ENCODE measurements around the gene STXBP6. TPM values are rescaled to one million over a fixed set of nuclear protein-coding genes. Genes with fewer than 3 reads are reported as not detected.

The STXBP6 gene
- total RNA-seq, 1 donor from 2014 or later, result 17.7 TPM

DNA sequence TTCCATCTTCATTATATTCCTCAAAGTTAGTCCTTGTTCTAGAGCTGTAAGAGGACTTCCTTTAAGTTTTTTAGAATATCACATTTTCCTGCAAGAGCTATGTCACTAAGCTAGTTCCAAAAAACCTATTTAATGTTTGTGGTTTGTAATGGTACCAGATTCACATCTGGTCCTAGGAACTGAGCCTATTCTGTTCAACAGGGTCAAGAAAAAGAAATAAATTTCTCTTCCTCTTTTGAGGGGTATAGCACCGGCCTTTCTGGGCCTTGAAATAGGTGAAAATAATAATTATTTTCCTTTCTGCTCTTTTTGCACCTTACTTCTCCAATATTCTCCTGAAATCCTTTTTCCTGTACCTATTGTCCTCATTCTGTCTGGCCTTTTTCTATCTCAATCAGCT lies 3.6 kb upstream of the STXBP6 start:
- Histone ChIP-seq H3K4me3 (ENCODE audit: low read length in 3 of 3) (no peak overlapping the region), H3K9me3 (ENCODE audit: control insufficient read depth in 3 of 3, low read length in 3 of 3) (no peaks in the 10 kb centered on the region), H3K4me1 (ENCODE audit: control insufficient read depth in 3 of 3, insufficient read depth in 3 of 3, low read length in 3 of 3) (peaks cover 8 to 16% (median 15%) of the 10 kb centered on the region in 3 donors), H3K27me3 (ENCODE audit: control insufficient read depth in 3 of 3, insufficient read depth in 3 of 3, low read length in 3 of 3) (peaks cover 0 to 12% (median 6%) of the 10 kb centered on the region in 3 donors), H3K36me3 (ENCODE audit: control insufficient read depth in 3 of 3, insufficient read depth in 3 of 3, low read length in 3 of 3) (no peaks in the 10 kb centered on the region), H3K9ac (ENCODE audit: low read depth in 1 of 3, low read length in 3 of 3) (no peak overlapping the region), H3K27ac (ENCODE audit: low read depth, low read length) (no peak overlapping the region)

DNA sequence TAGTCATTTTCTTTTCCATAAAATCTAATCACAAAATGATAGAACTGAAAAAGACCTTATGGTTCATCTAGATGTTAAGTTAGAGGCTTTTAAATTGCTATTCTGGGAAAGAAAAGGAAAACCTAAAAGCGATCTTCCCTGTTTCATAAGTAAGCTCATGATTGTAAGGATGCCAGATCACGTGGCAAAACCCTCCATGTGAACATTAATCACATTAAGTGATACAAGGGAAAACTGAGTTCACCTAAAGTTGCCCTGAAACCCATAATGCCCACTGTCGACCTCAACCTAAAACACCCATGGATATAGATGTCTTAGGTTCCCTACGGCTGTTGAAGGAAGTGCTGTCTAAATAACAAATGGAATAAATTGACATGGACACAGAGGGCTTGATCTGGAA lies 3.0 kb upstream of the STXBP6 start:
- no peak overlapping the region for H3K9ac ChIP-seq (ENCODE audit: low read depth in 1 of 3, low read length in 3 of 3)
- peaks cover 8 to 19% (median 15%) of the 10 kb centered on the region in 3 donors for H3K4me1 ChIP-seq (ENCODE audit: control insufficient read depth in 3 of 3, insufficient read depth in 3 of 3, low read length in 3 of 3)
- H3K36me3 ChIP-seq (ENCODE audit: control insufficient read depth in 3 of 3, insufficient read depth in 3 of 3, low read length in 3 of 3), result no peaks in the 10 kb centered on the region
- no peak overlapping the region for H3K27ac ChIP-seq (ENCODE audit: low read depth, low read length)
- H3K9me3 ChIP-seq (ENCODE audit: control insufficient read depth in 3 of 3, low read length in 3 of 3), result no peaks in the 10 kb centered on the region
- H3K4me3 ChIP-seq (ENCODE audit: low read length in 3 of 3), result no peak overlapping the region
- H3K27me3 ChIP-seq (ENCODE audit: control insufficient read depth in 3 of 3, insufficient read depth in 3 of 3, low read length in 3 of 3), result peaks cover 0 to 12% (median 6%) of the 10 kb centered on the region in 3 donors

DNA sequence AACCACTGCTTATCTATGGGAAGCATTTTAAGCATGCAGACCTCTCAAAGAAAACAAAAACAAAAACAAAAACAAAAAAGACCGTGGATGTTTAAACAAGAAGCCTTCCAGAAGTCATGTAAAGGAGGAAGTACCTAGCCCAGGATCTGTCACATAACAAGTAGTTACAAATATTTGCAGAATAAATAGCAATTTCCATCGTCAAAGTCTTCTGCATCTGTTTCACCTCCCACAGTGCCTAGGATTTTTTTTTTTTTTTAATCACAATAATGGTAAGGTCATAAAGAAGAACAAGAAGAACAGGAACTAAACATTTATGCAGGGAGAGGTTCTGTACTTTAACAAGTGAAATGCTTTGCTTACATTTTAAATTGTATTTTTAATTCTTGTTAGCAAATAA lies 2.4 kb upstream of the STXBP6 start:
- H3K9ac ChIP-seq (ENCODE audit: low read depth in 1 of 3, low read length in 3 of 3), result no peak overlapping the region
- no peak overlapping the region for H3K27ac ChIP-seq (ENCODE audit: low read depth, low read length)
- peaks cover 8 to 19% (median 15%) of the 10 kb centered on the region in 3 donors for H3K4me1 ChIP-seq (ENCODE audit: control insufficient read depth in 3 of 3, insufficient read depth in 3 of 3, low read length in 3 of 3)
- peaks cover 0 to 12% (median 6%) of the 10 kb centered on the region in 3 donors for H3K27me3 ChIP-seq (ENCODE audit: control insufficient read depth in 3 of 3, insufficient read depth in 3 of 3, low read length in 3 of 3)
- no peak overlapping the region for H3K4me3 ChIP-seq (ENCODE audit: low read length in 3 of 3)
- no peaks in the 10 kb centered on the region for H3K36me3 ChIP-seq (ENCODE audit: control insufficient read depth in 3 of 3, insufficient read depth in 3 of 3, low read length in 3 of 3)
- H3K9me3 ChIP-seq (ENCODE audit: control insufficient read depth in 3 of 3, low read length in 3 of 3), result no peaks in the 10 kb centered on the region

DNA sequence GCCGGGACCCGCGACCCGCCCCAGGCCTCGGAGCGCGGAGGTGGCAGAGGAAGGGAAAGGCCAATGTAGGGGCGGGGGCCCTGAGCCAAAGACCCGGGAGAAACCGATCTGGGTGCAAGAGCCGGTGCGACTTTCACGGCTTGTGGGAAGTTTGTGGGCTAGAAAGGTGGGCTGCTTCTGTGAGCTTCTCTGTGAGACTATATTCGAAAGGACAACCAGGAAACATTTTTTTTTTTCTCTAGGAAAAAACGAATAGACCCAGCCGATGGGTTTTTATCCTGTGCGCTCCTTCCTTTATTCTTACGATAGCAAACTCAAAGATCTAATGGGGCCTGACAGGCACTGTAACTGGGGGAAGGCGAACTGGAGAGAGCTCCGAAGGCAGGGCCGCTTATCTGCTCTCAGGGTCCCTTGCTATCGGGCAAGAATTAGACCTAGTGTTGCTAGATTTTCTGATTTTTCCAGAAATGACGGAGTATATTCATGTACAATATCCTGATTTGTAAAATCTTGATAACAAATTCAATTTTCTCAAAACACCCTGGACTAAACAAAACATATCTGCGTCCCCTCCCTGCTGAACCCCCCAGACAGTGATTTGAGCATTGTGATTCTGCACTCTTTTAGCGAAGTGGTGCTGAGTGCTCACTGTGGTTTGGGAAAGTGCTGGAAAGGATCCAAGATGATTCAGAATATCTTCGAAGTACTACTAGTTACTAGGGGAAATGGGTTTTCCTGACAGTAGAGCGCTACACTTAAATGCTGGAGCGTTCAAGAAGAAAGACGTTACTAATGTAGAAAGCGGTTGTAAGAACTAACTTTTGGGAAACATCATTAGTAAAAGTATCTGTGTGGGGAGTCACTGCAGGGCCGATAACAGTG lies 563 bp upstream of the STXBP6 start:
- peak overlapping the region; percentile 47 for H3K27ac ChIP-seq (ENCODE audit: low read depth, low read length)
- no peaks in the 10 kb centered on the region for H3K36me3 ChIP-seq (ENCODE audit: control insufficient read depth in 3 of 3, insufficient read depth in 3 of 3, low read length in 3 of 3)
- peaks cover 8 to 19% (median 15%) of the 10 kb centered on the region in 3 donors for H3K4me1 ChIP-seq (ENCODE audit: control insufficient read depth in 3 of 3, insufficient read depth in 3 of 3, low read length in 3 of 3)
- peak overlapping the region; percentile 65 to 74 (median 71) for H3K4me3 ChIP-seq (ENCODE audit: low read length in 3 of 3)
- peak overlapping the region; percentile 47 to 71 (median 71) for H3K9ac ChIP-seq (ENCODE audit: low read depth in 1 of 3, low read length in 3 of 3)
- H3K27me3 ChIP-seq (ENCODE audit: control insufficient read depth in 3 of 3, insufficient read depth in 3 of 3, low read length in 3 of 3), result peaks cover 0 to 12% (median 6%) of the 10 kb centered on the region in 3 donors
- no peaks in the 10 kb centered on the region for H3K9me3 ChIP-seq (ENCODE audit: control insufficient read depth in 3 of 3, low read length in 3 of 3)

- H3K9me3 ChIP-seq (ENCODE audit: control insufficient read depth in 3 of 3, low read length in 3 of 3), result no peaks in the 10 kb centered on the region
- H3K27me3 ChIP-seq (ENCODE audit: control insufficient read depth in 3 of 3, insufficient read depth in 3 of 3, low read length in 3 of 3), result peaks cover 0 to 12% (median 6%) of the 10 kb centered on the region in 3 donors
- no peaks in the 10 kb centered on the region for H3K36me3 ChIP-seq (ENCODE audit: control insufficient read depth in 3 of 3, insufficient read depth in 3 of 3, low read length in 3 of 3)
- peak overlapping the region; percentile 59 to 71 (median 69) for H3K9ac ChIP-seq (ENCODE audit: low read depth in 1 of 3, low read length in 3 of 3)
- peak overlapping the region; percentile 70 to 74 (median 71) for H3K4me3 ChIP-seq (ENCODE audit: low read length in 3 of 3)
- H3K4me1 ChIP-seq (ENCODE audit: control insufficient read depth in 3 of 3, insufficient read depth in 3 of 3, low read length in 3 of 3), result peaks cover 8 to 19% (median 15%) of the 10 kb centered on the region in 3 donors
- peak overlapping the region; percentile 19 for H3K27ac ChIP-seq (ENCODE audit: low read depth, low read length)
These were observed 817 bp downstream of the STXBP6 start for GRCh38 chr14:25049093-25049567.

DNA sequence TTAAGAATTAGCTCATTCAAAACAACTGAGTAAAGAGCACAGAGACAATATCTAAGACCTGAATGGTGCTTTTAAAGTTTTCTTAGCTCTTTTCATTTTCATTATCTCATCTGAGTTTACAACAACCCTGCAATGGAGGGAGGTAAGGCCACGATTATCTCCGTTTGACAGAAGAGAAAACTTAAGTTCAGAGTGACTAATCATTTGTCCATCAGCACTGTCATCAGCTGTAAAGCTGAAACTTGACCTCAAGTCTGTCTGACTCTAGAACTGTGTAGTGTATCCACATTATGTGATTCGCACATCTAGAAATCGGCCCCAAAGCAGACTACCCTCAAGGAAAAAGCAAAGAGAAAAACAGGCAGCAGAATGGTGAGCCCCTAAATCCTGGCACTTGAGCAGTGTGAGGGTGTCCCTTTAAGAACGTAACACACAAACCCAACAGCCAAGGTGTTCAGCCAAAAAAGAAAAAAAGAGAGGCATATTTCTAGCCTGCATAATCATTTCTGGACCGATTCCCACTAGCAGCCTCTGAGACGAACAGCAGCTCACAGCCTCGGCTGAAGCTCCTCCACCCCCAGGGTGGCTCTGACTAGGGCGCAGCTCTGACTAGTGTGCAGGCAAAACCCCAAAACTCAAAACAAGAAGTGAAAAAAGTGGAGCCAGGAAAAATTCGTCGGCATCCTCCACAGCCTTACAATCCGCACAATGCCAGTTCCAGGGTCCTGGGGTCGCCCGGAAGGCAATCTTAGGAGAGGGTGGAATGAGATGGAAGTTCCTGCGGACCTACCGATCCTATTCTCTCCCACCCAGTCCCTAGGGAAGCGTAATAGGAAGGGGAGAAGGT lies 1.6 kb downstream of the STXBP6 start:
- Histone ChIP-seq H3K9me3 (ENCODE audit: control insufficient read depth in 3 of 3, low read length in 3 of 3) (no peaks in the 10 kb centered on the region), H3K4me3 (ENCODE audit: low read length in 3 of 3) (peak overlapping the region; percentile 70 to 74 (median 71)), H3K27ac (ENCODE audit: low read depth, low read length) (no peak overlapping the region), H3K36me3 (ENCODE audit: control insufficient read depth in 3 of 3, insufficient read depth in 3 of 3, low read length in 3 of 3) (no peaks in the 10 kb centered on the region), H3K9ac (ENCODE audit: low read depth in 1 of 3, low read length in 3 of 3) (peak overlapping the region; percentile 59 to 71 (median 69)), H3K27me3 (ENCODE audit: control insufficient read depth in 3 of 3, insufficient read depth in 3 of 3, low read length in 3 of 3) (peaks cover 0 to 12% (median 6%) of the 10 kb centered on the region in 3 donors), H3K4me1 (ENCODE audit: control insufficient read depth in 3 of 3, insufficient read depth in 3 of 3, low read length in 3 of 3) (peaks cover 8 to 19% (median 15%) of the 10 kb centered on the region in 3 donors)

DNA sequence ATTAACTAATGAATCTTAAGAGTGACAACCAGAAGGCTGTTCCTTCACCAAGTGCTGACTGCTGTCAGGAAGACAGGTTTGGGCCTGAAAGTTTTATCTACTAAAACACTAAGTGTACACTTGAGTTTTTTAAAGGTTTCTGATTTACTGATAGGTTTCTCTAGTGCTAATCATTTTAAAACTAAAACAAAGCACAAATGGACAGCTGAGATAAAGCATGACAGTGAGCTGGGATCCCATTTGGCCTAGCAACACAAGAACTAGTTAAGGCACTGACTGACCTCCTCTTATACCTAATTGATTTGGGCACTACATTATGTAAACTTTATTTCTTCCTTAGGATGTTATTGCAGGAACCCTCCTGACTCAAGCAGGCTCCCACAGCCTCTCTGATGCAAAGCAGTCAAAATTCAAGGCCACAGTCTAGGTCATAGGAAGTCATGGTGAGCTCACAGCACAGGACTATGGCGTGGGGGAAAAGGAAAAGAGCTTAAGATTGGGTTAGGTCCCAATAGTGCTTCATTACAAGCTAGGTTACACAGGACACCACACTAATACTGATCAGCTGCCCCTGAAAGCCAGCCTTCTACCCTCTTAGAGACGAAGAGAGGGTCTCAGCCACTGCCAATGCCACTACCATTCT lies 3.5 kb downstream of the STXBP6 start:
- Histone ChIP-seq H3K27ac (ENCODE audit: low read depth, low read length) (no peak overlapping the region), H3K4me3 (ENCODE audit: low read length in 3 of 3) (no peak overlapping the region), H3K27me3 (ENCODE audit: control insufficient read depth in 3 of 3, insufficient read depth in 3 of 3, low read length in 3 of 3) (peaks cover 0 to 9% (median 2%) of the 10 kb centered on the region in 3 donors), H3K9me3 (ENCODE audit: control insufficient read depth in 3 of 3, low read length in 3 of 3) (no peaks in the 10 kb centered on the region), H3K4me1 (ENCODE audit: control insufficient read depth in 3 of 3, insufficient read depth in 3 of 3, low read length in 3 of 3) (peaks cover 8 to 23% (median 15%) of the 10 kb centered on the region in 3 donors), H3K36me3 (ENCODE audit: control insufficient read depth in 3 of 3, insufficient read depth in 3 of 3, low read length in 3 of 3) (no peaks in the 10 kb centered on the region), H3K9ac (ENCODE audit: low read depth in 1 of 3, low read length in 3 of 3) (no peak overlapping the region)

DNA sequence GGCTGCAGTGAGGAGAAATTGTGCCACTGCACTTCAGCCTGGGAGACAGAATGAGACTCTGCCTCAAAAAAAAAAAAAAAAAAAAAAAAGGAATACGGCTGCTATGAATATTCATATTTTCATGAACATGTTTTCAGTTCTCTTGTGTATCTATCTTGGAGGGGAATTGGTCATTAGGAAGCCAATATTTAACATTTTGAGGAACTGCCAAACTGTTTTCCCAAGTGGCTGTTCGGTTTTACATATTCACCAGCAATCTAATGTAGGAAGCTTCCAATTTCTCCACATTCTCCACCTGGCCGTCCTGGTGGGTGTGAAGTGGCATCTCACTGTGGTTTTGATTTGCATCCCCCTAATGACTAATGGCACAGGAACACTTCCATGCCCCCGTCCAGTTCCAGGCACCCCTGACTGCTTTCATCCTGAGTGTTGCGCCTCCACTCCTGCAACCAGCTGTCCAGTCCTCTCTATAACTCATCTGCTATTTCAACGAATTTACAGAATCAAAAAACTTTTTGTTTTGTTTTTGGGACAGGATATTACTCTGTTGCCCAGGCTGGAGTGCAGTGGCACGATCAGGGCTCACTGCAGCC lies 5.7 kb downstream of the STXBP6 start:
- Histone ChIP-seq H3K4me1 (ENCODE audit: control insufficient read depth in 3 of 3, insufficient read depth in 3 of 3, low read length in 3 of 3) (peaks cover 3 to 10% (median 4%) of the 10 kb centered on the region in 3 donors), H3K9me3 (ENCODE audit: control insufficient read depth in 3 of 3, low read length in 3 of 3) (no peaks in the 10 kb centered on the region), H3K27me3 (ENCODE audit: control insufficient read depth in 3 of 3, insufficient read depth in 3 of 3, low read length in 3 of 3) (peaks cover 0 to 3% (median 0%) of the 10 kb centered on the region in 3 donors), H3K9ac (ENCODE audit: low read depth in 1 of 3, low read length in 3 of 3) (no peak overlapping the region), H3K36me3 (ENCODE audit: control insufficient read depth in 3 of 3, insufficient read depth in 3 of 3, low read length in 3 of 3) (no peaks in the 10 kb centered on the region), H3K27ac (ENCODE audit: low read depth, low read length) (no peak overlapping the region), H3K4me3 (ENCODE audit: low read length in 3 of 3) (no peak overlapping the region)

All from skeletal muscle tissue (tissue), 4 donors.